Panc1 (cell line): Measurements from ENCODE around the gene PKN3.

Source experiments
- CTCF ChIP-seq: fragments of 450-650 bp; IDR thresholded peaks from 2 replicates; pipeline ENCODE4 v1.5.1; 2017; ENCODE audit warnings: mild to moderate bottlenecking
- TCF7L2 ChIP-seq: IDR thresholded peaks from 2 replicates; pipeline ENCODE4 v1.6.1; 2011; ENCODE audit warnings: mild to moderate bottlenecking, low read depth, low read length, inconsistent platforms

DNA sequence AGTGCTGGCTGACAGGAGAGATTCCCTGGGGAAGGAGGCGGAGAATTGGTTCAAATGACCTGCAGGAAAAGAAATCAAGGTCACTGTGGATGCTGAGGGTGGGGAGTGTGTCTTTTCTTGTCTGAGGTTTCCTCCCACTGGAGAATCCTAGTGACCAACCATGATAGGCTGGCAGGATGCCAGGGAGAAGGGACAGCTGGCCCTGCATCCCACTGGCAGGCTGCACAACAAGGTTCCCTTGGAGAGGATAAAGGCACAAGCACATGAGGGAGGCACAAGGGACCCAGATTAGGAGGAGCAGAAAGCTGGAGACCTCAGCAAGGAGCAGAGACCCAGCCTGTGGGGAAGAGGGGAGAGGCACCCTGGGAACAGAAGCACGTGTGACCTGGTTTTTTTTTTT, 33.1 kb downstream of the PKN3 start:
- no peak for TF ChIP-seq TCF7L2
- no peak for TF ChIP-seq CTCF
